ENCODE results near the gene IGF2BP1.

IGF2BP1 gene

GRCh38 chr17:48997103-48997826 lies at the start of gene IGF2BP1:
IGF2BP1 (plus strand) TSS chr17:48997385; CDS start chr17:48997746, 361 bp downstream.
- no peak for DNase-seq (ENCODE audit: low read depth in 3 of 3)

GRCh38 chr17:48951572-48951971 lies 45.6 kb upstream of the IGF2BP1 start:
- DNase-seq (ENCODE audit: low read depth in 3 of 3): no peak

GRCh38 chr17:48952904-48953303 lies 44.3 kb upstream of the IGF2BP1 start:
- DNase-seq (ENCODE audit: low read depth in 3 of 3): no peak

- DNase-seq (ENCODE audit: low read depth in 3 of 3): no peak
These were observed 42.9 kb upstream of the IGF2BP1 start for GRCh38 chr17:48954300-48954755.

- no peak for DNase-seq (ENCODE audit: low read depth in 3 of 3)
These were observed 36.2 kb upstream of the IGF2BP1 start for GRCh38 chr17:48960834-48961515.

- no peak for DNase-seq (ENCODE audit: low read depth in 3 of 3)
These were observed 35.5 kb upstream of the IGF2BP1 start for GRCh38 chr17:48961516-48962233.

GRCh38 chr17:48970224-48970623 lies 27.0 kb upstream of the IGF2BP1 start:
- DNase-seq (ENCODE audit: low read depth in 3 of 3): no peak

GRCh38 chr17:48970865-48971687 lies 26.1 kb upstream of the IGF2BP1 start:
- DNase-seq (ENCODE audit: low read depth in 3 of 3): no peak

GRCh38 chr17:48972749-48973097 lies 24.5 kb upstream of the IGF2BP1 start:
- DNase-seq (ENCODE audit: low read depth in 3 of 3): no peak

- DNase-seq (ENCODE audit: low read depth in 3 of 3): no peak
These were observed 23.4 kb upstream of the IGF2BP1 start for GRCh38 chr17:48973806-48974205.

GRCh38 chr17:48981927-48982539 lies 15.2 kb upstream of the IGF2BP1 start:
- no peak for DNase-seq (ENCODE audit: low read depth in 3 of 3)

- DNase-seq (ENCODE audit: low read depth in 3 of 3): no peak
These were observed 11.5 kb upstream of the IGF2BP1 start for GRCh38 chr17:48985436-48986245.

GRCh38 chr17:48989100-48989499 lies 8.1 kb upstream of the IGF2BP1 start:
- DNase-seq (ENCODE audit: low read depth in 3 of 3): no peak

GRCh38 chr17:48990882-48991357 lies 6.3 kb upstream of the IGF2BP1 start:
- no peak for DNase-seq (ENCODE audit: low read depth in 3 of 3)

GRCh38 chr17:48992444-48992843 lies 4.7 kb upstream of the IGF2BP1 start:
- no peak for DNase-seq (ENCODE audit: low read depth in 3 of 3)

- DNase-seq (ENCODE audit: low read depth in 3 of 3): no peak
These were observed 3.9 kb upstream of the IGF2BP1 start for GRCh38 chr17:48993305-48993704.

GRCh38 chr17:48993951-48994350 lies 3.2 kb upstream of the IGF2BP1 start:
- no peak for DNase-seq (ENCODE audit: low read depth in 3 of 3)

GRCh38 chr17:48994549-48995303 lies 2.5 kb upstream of the IGF2BP1 start:
- no peak for DNase-seq (ENCODE audit: low read depth in 3 of 3)

- DNase-seq (ENCODE audit: low read depth in 3 of 3): no peak
These were observed 1.7 kb upstream of the IGF2BP1 start for GRCh38 chr17:48995304-48995973.

Measured in stimulated activated CD4-positive, alpha-beta T cell treated with anti-CD3 and anti-CD28 coated beads, TNF-alpha, amount 100 ng/mL, for 4 hours (primary cell).